GM21528 (cell line): ENCODE measurements around the gene ARHGEF28.
A peak's percentile ranks its signal among the peaks of the same experiment; 100 is the strongest.

Source experiments
- ATAC-seq: cut with Tn5 transposase; IDR thresholded peaks from one replicate; pipeline ENCODE4 v1.9.1; 2021; ENCODE audit warnings: mild to moderate bottlenecking, moderate library complexity; ENCODE audit not compliant: unreplicated experiment, low FRiP score

Gene ARHGEF28

GRCh38 chr5:73764586-73764985 is 138.6 kb downstream of the ARHGEF28 start:
- ATAC-seq, result no peak

- no peak for ATAC-seq
Observed at GRCh38 chr5:73764996-73765395, 139.0 kb downstream of the ARHGEF28 start.

- no peak for ATAC-seq
Observed at GRCh38 chr5:73766902-73767301, 140.9 kb downstream of the ARHGEF28 start.

GRCh38 chr5:73770172-73771025 is 144.4 kb downstream of the ARHGEF28 start:
- ATAC-seq, result no peak

GRCh38 chr5:73774924-73775323 is 148.9 kb downstream of the ARHGEF28 start:
- ATAC-seq, result no peak

- no peak for ATAC-seq
Observed at GRCh38 chr5:73776405-73776804, 150.4 kb downstream of the ARHGEF28 start.

GRCh38 chr5:73777192-73777591 is 151.2 kb downstream of the ARHGEF28 start:
- no peak for ATAC-seq

- ATAC-seq, result no peak
Observed at GRCh38 chr5:73780302-73781080, 154.5 kb downstream of the ARHGEF28 start.

- no peak for ATAC-seq
Observed at GRCh38 chr5:73781107-73781768, 155.2 kb downstream of the ARHGEF28 start.

- ATAC-seq, result no peak
Observed at GRCh38 chr5:73783828-73784227, 157.8 kb downstream of the ARHGEF28 start.

GRCh38 chr5:73786043-73786831 is 160.2 kb downstream of the ARHGEF28 start:
- ATAC-seq, result no peak

- ATAC-seq, result no peak
Observed at GRCh38 chr5:73789851-73790281, 163.9 kb downstream of the ARHGEF28 start.

- ATAC-seq, result no peak
Observed at GRCh38 chr5:73791389-73791788, 165.4 kb downstream of the ARHGEF28 start.

GRCh38 chr5:73792687-73793320 is 166.8 kb downstream of the ARHGEF28 start:
- ATAC-seq, result no peak

- no peak for ATAC-seq
Observed at GRCh38 chr5:73793911-73794310, 167.9 kb downstream of the ARHGEF28 start.

- peak; percentile 63 for ATAC-seq
Observed at GRCh38 chr5:73796164-73797131, 170.5 kb downstream of the ARHGEF28 start.

GRCh38 chr5:73797132-73797510 is 171.1 kb downstream of the ARHGEF28 start:
- no peak for ATAC-seq

GRCh38 chr5:73799401-73799972 is 173.5 kb downstream of the ARHGEF28 start:
- ATAC-seq, result no peak
